MM.1S (cell line): ENCODE data around the gene PCDH17.

ENCODE experiments used
- DNase-seq: peaks from one replicate; pipeline ENCODE4 v3.0.0-alpha.2; 2015
- H2AFZ ChIP-seq: fragments of 300-600 bp; sonication (generic); 2 replicates; pipeline ENCODE4 v1.6.0; 2016; ENCODE audit warnings: antibody characterized with exemption, low read length
- H3F3A ChIP-seq: fragments of 300-600 bp; sonication (generic); 2 replicates; pipeline ENCODE4 v1.6.1; 2016; ENCODE audit warnings: mild to moderate bottlenecking, antibody characterized with exemption, low read length, moderate library complexity, mixed read lengths; ENCODE audit not compliant: insufficient read depth
- H3K27ac ChIP-seq: fragments of 300-600 bp; sonication (generic); 2 replicates; pipeline ENCODE4 v1.5.1; 2016; ENCODE audit warnings: mild to moderate bottlenecking, low read length
- H3K27me3 ChIP-seq: fragments of 300-600 bp; sonication (generic); replicated peaks from 2 replicates; pipeline ENCODE4 v1.6.0; 2016; ENCODE audit warnings: low read length; ENCODE audit not compliant: insufficient read depth
- H3K36me3 ChIP-seq: fragments of 300-600 bp; sonication (generic); replicated peaks from 2 replicates; pipeline ENCODE4 v1.6.1; 2016; ENCODE audit warnings: mild to moderate bottlenecking, low read length, mixed read lengths; ENCODE audit not compliant: insufficient read depth
- H3K4me1 ChIP-seq: fragments of 300-600 bp; sonication (generic); 2 replicates; pipeline ENCODE4 v1.6.1; 2016; ENCODE audit warnings: low read length, mixed read lengths
- H3K4me2 ChIP-seq: fragments of 300-600 bp; sonication (generic); 2 replicates; pipeline ENCODE4 v1.6.0; 2016; ENCODE audit warnings: low read depth, low read length
- H3K4me3 ChIP-seq: fragments of 300-600 bp; sonication (generic); 2 replicates; pipeline ENCODE4 v1.5.1; 2016; ENCODE audit warnings: low read length, mixed read lengths
- H3K79me2 ChIP-seq: fragments of 300-600 bp; sonication (generic); 2 replicates; pipeline ENCODE4 v1.6.1; 2016; ENCODE audit warnings: mixed run types, low read length, mixed read lengths
- H3K9ac ChIP-seq: fragments of 300-600 bp; sonication (generic); 2 replicates; pipeline ENCODE4 v1.6.1; 2016; ENCODE audit warnings: low read length, mixed read lengths
- H3K9me2 ChIP-seq: fragments of 300-600 bp; sonication (generic); replicated peaks from 2 replicates; pipeline ENCODE4 v1.6.1; 2016; ENCODE audit warnings: mild to moderate bottlenecking, low read length, mixed read lengths; ENCODE audit not compliant: insufficient read depth
- H3K9me3 ChIP-seq: fragments of 300-600 bp; sonication (generic); replicated peaks from 2 replicates; pipeline ENCODE4 v1.6.1; 2016; ENCODE audit warnings: mild to moderate bottlenecking, low read length, mixed read lengths; ENCODE audit not compliant: insufficient read depth
- H4K20me1 ChIP-seq: fragments of 300-600 bp; sonication (generic); 2 replicates; pipeline ENCODE4 v1.6.1; 2016; ENCODE audit warnings: mild to moderate bottlenecking, low read length, moderate library complexity, mixed read lengths; ENCODE audit not compliant: insufficient read depth
- EZH2 ChIP-seq: fragments of 300-600 bp; sonication (generic); optimal IDR thresholded peaks from 2 replicates; pipeline ENCODE3; 2017; ENCODE audit warnings: low read depth, mild to moderate bottlenecking, antibody characterized with exemption, low read length, mixed read lengths
- EZH2phosphoT487 ChIP-seq: fragments of 300-600 bp; sonication (generic); IDR thresholded peaks from 2 replicates; pipeline ENCODE4 v1.6.1; 2018; ENCODE audit warnings: antibody characterized with exemption, low read length
- TF ChIP-seq, protein P1 (sequence below): fragments of 300-600 bp; sonication (generic); IDR thresholded peaks from 2 replicates; pipeline ENCODE4 v1.5.1; 2016; ENCODE audit warnings: antibody characterized with exemption, low read length, mixed read lengths

Gene PCDH17

DNA sequence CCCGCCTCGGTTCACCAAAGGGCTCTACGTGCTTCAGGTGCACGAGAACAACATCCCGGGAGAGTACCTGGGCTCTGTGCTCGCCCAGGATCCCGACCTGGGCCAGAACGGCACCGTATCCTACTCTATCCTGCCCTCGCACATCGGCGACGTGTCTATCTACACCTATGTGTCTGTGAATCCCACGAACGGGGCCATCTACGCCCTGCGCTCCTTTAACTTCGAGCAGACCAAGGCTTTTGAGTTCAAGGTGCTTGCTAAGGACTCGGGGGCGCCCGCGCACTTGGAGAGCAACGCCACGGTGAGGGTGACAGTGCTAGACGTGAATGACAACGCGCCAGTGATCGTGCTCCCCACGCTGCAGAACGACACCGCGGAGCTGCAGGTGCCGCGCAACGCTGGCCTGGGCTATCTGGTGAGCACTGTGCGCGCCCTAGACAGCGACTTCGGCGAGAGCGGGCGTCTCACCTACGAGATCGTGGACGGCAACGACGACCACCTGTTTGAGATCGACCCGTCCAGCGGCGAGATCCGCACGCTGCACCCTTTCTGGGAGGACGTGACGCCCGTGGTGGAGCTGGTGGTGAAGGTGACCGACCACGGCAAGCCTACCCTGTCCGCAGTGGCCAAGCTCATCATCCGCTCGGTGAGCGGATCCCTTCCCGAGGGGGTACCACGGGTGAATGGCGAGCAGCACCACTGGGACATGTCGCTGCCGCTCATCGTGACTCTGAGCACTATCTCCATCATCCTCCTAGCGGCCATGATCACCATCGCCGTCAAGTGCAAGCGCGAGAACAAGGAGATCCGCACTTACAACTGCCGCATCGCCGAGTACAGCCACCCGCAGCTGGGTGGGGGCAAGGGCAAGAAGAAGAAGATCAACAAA lies 2.6 kb downstream of the PCDH17 start:
- DNase-seq = no peak
- Histone ChIP-seq H3K27me3 (no peaks in the 10 kb centered on the region), H3K4me3 (no peak overlapping the region), H3K9me3 (no peaks in the 10 kb centered on the region), H2AFZ (no peak overlapping the region), H3K27ac (no peak overlapping the region), H3K4me2 (no peak overlapping the region), H4K20me1 (no peaks in the 10 kb centered on the region), H3K4me1 (no peaks in the 10 kb centered on the region), H3F3A (no peaks in the 10 kb centered on the region), H3K36me3 (no peaks in the 10 kb centered on the region), H3K9ac (no peak overlapping the region), H3K9me2 (no peaks in the 10 kb centered on the region), H3K79me2 (no peaks in the 10 kb centered on the region)
- no peak for TF ChIP-seq EZH2
- TF ChIP-seq, protein P1, sequence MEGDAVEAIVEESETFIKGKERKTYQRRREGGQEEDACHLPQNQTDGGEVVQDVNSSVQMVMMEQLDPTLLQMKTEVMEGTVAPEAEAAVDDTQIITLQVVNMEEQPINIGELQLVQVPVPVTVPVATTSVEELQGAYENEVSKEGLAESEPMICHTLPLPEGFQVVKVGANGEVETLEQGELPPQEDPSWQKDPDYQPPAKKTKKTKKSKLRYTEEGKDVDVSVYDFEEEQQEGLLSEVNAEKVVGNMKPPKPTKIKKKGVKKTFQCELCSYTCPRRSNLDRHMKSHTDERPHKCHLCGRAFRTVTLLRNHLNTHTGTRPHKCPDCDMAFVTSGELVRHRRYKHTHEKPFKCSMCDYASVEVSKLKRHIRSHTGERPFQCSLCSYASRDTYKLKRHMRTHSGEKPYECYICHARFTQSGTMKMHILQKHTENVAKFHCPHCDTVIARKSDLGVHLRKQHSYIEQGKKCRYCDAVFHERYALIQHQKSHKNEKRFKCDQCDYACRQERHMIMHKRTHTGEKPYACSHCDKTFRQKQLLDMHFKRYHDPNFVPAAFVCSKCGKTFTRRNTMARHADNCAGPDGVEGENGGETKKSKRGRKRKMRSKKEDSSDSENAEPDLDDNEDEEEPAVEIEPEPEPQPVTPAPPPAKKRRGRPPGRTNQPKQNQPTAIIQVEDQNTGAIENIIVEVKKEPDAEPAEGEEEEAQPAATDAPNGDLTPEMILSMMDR = no peak
- no peak for TF ChIP-seq EZH2phosphoT487

DNA sequence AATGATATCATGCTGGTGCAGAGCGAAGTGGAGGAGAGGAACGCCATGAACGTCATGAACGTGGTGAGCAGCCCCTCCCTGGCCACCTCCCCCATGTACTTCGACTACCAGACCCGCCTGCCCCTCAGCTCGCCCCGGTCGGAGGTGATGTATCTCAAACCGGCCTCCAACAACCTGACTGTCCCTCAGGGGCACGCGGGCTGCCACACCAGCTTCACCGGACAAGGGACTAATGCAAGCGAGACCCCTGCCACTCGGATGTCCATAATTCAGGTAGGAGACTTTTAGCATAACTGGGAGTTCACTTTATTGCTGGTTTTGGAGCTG lies 3.3 kb downstream of the PCDH17 start:
- Histone ChIP-seq H3K4me2 (no peak overlapping the region), H3K9me3 (no peaks in the 10 kb centered on the region), H2AFZ (no peak overlapping the region), H3K9ac (no peak overlapping the region), H3K4me1 (no peaks in the 10 kb centered on the region), H3K27ac (no peak overlapping the region), H4K20me1 (no peaks in the 10 kb centered on the region), H3K27me3 (no peaks in the 10 kb centered on the region), H3F3A (no peaks in the 10 kb centered on the region), H3K36me3 (no peaks in the 10 kb centered on the region), H3K4me3 (no peak overlapping the region), H3K79me2 (no peaks in the 10 kb centered on the region), H3K9me2 (no peaks in the 10 kb centered on the region)
- TF ChIP-seq, protein P1 = no peak
- TF ChIP-seq EZH2 (no peak), EZH2phosphoT487 (no peak)
- DNase-seq = no peak

DNA sequence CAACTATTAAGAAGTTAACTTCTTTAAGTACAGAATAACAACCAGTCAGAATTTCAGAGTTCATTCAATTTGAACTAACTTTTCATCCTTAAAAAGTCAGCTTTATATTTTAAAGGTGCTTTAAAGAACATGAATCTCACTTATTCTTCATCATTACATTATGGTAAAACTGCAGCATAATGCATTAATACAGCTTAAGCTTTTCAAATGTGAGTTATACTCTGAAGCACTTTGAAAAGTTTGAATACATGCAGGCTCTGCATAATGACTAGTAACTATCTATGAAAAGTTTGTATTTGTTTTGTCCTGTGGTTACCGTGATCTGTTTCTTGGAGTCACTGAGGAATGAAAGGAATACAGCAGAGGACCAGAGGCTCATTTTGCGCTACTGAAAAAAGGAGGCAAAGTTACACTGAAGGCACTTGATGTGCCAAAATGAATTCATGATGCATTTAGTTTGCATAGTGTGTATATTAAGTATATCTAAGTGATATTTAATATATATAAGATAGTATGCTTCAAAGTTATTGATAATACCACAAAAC lies 4.1 kb downstream of the PCDH17 start:
- no peak overlapping the region for H3K4me3 ChIP-seq
- DNase-seq = no peak
- no peaks in the 10 kb centered on the region for H3F3A ChIP-seq
- no peak overlapping the region for H3K9ac ChIP-seq
- H3K4me2 ChIP-seq = no peak overlapping the region
- no peaks in the 10 kb centered on the region for H3K27me3 ChIP-seq
- no peaks in the 10 kb centered on the region for H4K20me1 ChIP-seq
- TF ChIP-seq, protein P1 = no peak
- TF ChIP-seq EZH2phosphoT487 (no peak), EZH2 (no peak)
- H3K9me2 ChIP-seq = no peaks in the 10 kb centered on the region
- no peak overlapping the region for H3K27ac ChIP-seq
- no peaks in the 10 kb centered on the region for H3K36me3 ChIP-seq
- no peaks in the 10 kb centered on the region for H3K9me3 ChIP-seq
- no peaks in the 10 kb centered on the region for H3K4me1 ChIP-seq
- no peak overlapping the region for H2AFZ ChIP-seq
- no peaks in the 10 kb centered on the region for H3K79me2 ChIP-seq
